HEK293 (cell line): ENCODE measurements around the gene DNAH11.

Source experiments
- CTCF ChIP-seq: fragments of 450-650 bp; formaldehyde crosslinking; IDR thresholded peaks from 2 replicates; pipeline ENCODE4 v1.5.1; 2016; ENCODE audit warnings: missing biosample characterization, missing genetic modification characterization
- ZNF416 ChIP-seq: fragments of 450-650 bp; formaldehyde crosslinking; IDR thresholded peaks from 2 replicates; pipeline ENCODE4 v1.5.1; 2016; ENCODE audit warnings: missing biosample characterization, missing genetic modification characterization

DNA sequence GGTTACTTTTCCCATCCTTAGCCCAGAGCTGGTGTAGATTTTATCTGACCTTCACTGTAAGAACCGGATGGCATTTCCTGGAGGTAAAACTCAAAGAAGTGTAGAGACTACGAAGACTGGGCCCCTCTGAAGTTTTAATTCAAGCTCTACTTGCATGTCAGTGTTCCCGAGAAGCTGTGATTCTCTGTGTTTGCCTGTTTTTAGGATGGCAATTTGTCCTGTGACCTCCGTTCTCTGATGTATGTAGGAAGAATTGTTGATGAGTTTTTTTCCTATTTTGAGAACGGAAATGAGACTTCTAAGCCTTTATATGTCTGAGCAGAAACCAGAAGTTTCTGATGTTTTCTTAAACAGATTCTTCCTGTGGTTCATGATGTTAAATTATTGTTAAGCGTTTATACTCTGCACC, 308.7 kb downstream of the DNAH11 start:
- TF ChIP-seq CTCF = no peak
- TF ChIP-seq ZNF416 (tag by site-specific recombination) = no peak
